Hepatocyte (in vitro differentiated cells): ENCODE measurements around the gene COBL.

ENCODE experiments used
- EZH2 ChIP-seq: fragments of 200-600 bp; sonication (generic); IDR thresholded peaks from 2 replicates; pipeline ENCODE4 v1.6.1; 2016; ENCODE audit warnings: antibody characterized with exemption, mild to moderate bottlenecking, borderline replicate concordance
- TF ChIP-seq, protein P1 (sequence below): fragments of 200-600 bp; sonication (generic); IDR thresholded peaks from 2 replicates; pipeline ENCODE4 v1.5.1; 2016; ENCODE audit warnings: antibody characterized with exemption, mild to moderate bottlenecking; ENCODE audit not compliant: poor library complexity

DNA sequence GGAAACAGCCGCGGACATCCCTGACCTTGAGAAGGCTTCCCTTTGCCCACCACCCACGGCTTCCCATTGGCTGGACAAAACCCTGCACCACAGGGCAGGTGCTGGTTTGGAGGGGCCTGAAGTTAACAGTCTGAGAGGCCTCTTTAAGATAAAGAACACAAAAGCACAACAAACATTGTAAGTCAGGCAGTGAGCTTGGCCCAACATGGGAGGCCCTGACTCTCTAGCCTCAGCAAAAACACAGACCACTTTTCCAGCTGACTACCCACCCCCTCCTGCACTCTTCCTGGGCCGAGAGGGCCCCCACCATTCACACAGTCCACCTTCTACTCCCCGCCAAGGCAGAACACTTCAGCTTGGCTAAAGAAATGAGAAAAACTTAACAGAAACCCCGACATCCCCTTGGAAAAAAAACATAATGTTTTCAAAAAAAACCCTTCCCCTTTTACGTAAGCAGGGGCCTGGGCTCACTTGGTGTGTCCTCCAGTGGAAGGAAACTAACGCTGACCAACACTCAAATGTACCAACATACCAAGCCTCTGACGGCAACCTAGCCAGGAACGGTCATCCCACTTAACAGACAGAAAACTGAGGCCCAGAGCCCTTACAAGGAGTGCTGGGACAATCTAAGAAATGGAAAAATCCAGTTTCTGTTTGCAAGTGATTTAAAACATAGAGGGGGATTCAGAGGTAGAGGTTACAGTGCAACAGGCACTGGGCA is 80.9 kb downstream of the COBL start:
- TF ChIP-seq, protein P1, sequence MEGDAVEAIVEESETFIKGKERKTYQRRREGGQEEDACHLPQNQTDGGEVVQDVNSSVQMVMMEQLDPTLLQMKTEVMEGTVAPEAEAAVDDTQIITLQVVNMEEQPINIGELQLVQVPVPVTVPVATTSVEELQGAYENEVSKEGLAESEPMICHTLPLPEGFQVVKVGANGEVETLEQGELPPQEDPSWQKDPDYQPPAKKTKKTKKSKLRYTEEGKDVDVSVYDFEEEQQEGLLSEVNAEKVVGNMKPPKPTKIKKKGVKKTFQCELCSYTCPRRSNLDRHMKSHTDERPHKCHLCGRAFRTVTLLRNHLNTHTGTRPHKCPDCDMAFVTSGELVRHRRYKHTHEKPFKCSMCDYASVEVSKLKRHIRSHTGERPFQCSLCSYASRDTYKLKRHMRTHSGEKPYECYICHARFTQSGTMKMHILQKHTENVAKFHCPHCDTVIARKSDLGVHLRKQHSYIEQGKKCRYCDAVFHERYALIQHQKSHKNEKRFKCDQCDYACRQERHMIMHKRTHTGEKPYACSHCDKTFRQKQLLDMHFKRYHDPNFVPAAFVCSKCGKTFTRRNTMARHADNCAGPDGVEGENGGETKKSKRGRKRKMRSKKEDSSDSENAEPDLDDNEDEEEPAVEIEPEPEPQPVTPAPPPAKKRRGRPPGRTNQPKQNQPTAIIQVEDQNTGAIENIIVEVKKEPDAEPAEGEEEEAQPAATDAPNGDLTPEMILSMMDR = no peak
- TF ChIP-seq EZH2 = no peak
